NT2/D1 (cell line): ENCODE results near the gene NRK.

Experiments
- SUZ12 ChIP-seq: IDR thresholded peaks from 2 replicates; pipeline ENCODE4 v1.6.1; 2011; ENCODE audit not compliant: insufficient read length, insufficient read depth; ENCODE audit errors: extremely low read depth
- YY1 ChIP-seq: IDR thresholded peaks from 2 replicates; pipeline ENCODE4 v1.6.1; 2011; ENCODE audit not compliant: insufficient read length, insufficient read depth
- ZNF274 ChIP-seq: IDR thresholded peaks from 2 replicates; pipeline ENCODE4 v1.6.1; 2011; ENCODE audit warnings: mild to moderate bottlenecking, low read depth, low read length

- TF ChIP-seq YY1: no peak
- no peak for TF ChIP-seq ZNF274
- no peak for TF ChIP-seq SUZ12
These were observed 40.5 kb upstream of the NRK start for GRCh38 chrX:105781804-105782203.
